Panc1 (cell line): Measurements from ENCODE around the gene RAB6B.

Experiments used
- POLR2AphosphoS5 ChIP-seq: IDR thresholded peaks from 2 replicates; pipeline ENCODE4 v1.6.1; 2012; ENCODE audit warnings: mild to moderate bottlenecking, low read depth, low read length, moderate library complexity
- TCF7L2 ChIP-seq: IDR thresholded peaks from 2 replicates; pipeline ENCODE4 v1.6.1; 2011; ENCODE audit warnings: mild to moderate bottlenecking, low read depth, low read length, inconsistent platforms
- TF ChIP-seq, protein P1 (sequence below): fragments of 450-650 bp; IDR thresholded peaks from 2 replicates; pipeline ENCODE4 v1.5.1; 2017; ENCODE audit warnings: mild to moderate bottlenecking
- TF ChIP-seq, protein P2 (sequence below), 2 experiments: IDR thresholded peaks; 2 replicates each; pipeline ENCODE4 v1.6.1; 2011 to 2012; ENCODE audit warnings: low read depth in 2 of 2, control low read depth in 1 of 2, low read length in 1 of 2, mild to moderate bottlenecking in 1 of 2, moderate library complexity in 1 of 2; ENCODE audit not compliant: insufficient read depth in 1 of 2

DNA sequence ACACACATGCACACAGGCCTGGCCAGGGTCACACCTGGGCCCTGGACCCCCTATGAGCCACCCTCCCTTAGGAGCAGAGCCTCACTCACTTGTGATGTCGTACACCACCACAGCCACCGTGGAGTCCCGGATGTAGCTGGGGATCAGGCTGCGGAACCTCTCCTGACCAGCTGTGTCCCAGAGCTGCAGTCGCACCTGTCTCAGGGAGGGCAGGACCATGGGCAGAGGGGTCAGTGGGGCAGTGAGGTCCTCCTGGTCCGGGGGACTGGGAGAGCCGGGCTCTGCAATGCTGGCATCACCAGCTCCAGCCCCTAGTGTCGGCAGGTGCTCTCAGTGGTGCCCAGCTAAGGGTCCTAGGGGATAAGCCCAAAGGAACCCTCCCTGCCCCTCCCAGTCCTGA lies 54.5 kb downstream of the RAB6B start:
- TF ChIP-seq, protein P1, sequence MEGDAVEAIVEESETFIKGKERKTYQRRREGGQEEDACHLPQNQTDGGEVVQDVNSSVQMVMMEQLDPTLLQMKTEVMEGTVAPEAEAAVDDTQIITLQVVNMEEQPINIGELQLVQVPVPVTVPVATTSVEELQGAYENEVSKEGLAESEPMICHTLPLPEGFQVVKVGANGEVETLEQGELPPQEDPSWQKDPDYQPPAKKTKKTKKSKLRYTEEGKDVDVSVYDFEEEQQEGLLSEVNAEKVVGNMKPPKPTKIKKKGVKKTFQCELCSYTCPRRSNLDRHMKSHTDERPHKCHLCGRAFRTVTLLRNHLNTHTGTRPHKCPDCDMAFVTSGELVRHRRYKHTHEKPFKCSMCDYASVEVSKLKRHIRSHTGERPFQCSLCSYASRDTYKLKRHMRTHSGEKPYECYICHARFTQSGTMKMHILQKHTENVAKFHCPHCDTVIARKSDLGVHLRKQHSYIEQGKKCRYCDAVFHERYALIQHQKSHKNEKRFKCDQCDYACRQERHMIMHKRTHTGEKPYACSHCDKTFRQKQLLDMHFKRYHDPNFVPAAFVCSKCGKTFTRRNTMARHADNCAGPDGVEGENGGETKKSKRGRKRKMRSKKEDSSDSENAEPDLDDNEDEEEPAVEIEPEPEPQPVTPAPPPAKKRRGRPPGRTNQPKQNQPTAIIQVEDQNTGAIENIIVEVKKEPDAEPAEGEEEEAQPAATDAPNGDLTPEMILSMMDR = no peak
- no peak for TF ChIP-seq POLR2AphosphoS5
- TF ChIP-seq, protein P2, sequence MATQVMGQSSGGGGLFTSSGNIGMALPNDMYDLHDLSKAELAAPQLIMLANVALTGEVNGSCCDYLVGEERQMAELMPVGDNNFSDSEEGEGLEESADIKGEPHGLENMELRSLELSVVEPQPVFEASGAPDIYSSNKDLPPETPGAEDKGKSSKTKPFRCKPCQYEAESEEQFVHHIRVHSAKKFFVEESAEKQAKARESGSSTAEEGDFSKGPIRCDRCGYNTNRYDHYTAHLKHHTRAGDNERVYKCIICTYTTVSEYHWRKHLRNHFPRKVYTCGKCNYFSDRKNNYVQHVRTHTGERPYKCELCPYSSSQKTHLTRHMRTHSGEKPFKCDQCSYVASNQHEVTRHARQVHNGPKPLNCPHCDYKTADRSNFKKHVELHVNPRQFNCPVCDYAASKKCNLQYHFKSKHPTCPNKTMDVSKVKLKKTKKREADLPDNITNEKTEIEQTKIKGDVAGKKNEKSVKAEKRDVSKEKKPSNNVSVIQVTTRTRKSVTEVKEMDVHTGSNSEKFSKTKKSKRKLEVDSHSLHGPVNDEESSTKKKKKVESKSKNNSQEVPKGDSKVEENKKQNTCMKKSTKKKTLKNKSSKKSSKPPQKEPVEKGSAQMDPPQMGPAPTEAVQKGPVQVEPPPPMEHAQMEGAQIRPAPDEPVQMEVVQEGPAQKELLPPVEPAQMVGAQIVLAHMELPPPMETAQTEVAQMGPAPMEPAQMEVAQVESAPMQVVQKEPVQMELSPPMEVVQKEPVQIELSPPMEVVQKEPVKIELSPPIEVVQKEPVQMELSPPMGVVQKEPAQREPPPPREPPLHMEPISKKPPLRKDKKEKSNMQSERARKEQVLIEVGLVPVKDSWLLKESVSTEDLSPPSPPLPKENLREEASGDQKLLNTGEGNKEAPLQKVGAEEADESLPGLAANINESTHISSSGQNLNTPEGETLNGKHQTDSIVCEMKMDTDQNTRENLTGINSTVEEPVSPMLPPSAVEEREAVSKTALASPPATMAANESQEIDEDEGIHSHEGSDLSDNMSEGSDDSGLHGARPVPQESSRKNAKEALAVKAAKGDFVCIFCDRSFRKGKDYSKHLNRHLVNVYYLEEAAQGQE (IDR thresholded peaks at IDR 0.05; ENCODE audit: insufficient read depth in 1 of 2, low read depth in 2 of 2, low read length in 1 of 2) = no peak
- no peak for TF ChIP-seq TCF7L2
